ENCODE data around the gene EXOC4. TPM values are rescaled to one million over a fixed set of nuclear protein-coding genes. Genes with fewer than 3 reads are reported as not detected.

EXOC4 gene
- total RNA-seq, 3 donors from 2014 or later: 88.3 to 136 (median 99.6) TPM

- no peaks in the 10 kb centered on the region for H3K27me3 ChIP-seq
- H3K4me1 ChIP-seq: no peaks in the 10 kb centered on the region
- H3K9me3 ChIP-seq: no peaks in the 10 kb centered on the region
- no peaks in the 10 kb centered on the region for H3K36me3 ChIP-seq
- TF ChIP-seq POLR2A (IDR thresholded peaks at IDR 0.05) (no peak), POLR2AphosphoS5 (IDR thresholded peaks at IDR 0.05) (no peak), CTCF (IDR thresholded peaks at IDR 0.05) (no peak)
- no peak overlapping the region for H3K4me3 ChIP-seq
- no peak overlapping the region for H3K27ac ChIP-seq
- intact Hi-C loops (cut with DNase I; ENCODE audit: low total_unique reads): no loop called here
- DNase-seq (ENCODE audit: low spot score in 2 of 2): no peak
Measured at GRCh38 chr7:133576612-133577168, 323.8 kb downstream of the EXOC4 start.

- no peak for DNase-seq (ENCODE audit: low spot score in 2 of 2)
- Histone ChIP-seq H3K4me3 (no peak overlapping the region), H3K9me3 (no peaks in the 10 kb centered on the region), H3K27me3 (no peaks in the 10 kb centered on the region), H3K27ac (no peak overlapping the region), H3K36me3 (no peaks in the 10 kb centered on the region), H3K4me1 (no peaks in the 10 kb centered on the region)
- TF ChIP-seq POLR2A (IDR thresholded peaks at IDR 0.05): no peak
- TF ChIP-seq CTCF (IDR thresholded peaks at IDR 0.05): no peak
- TF ChIP-seq POLR2AphosphoS5 (IDR thresholded peaks at IDR 0.05): no peak
- intact Hi-C loops (cut with DNase I; ENCODE audit: low total_unique reads): no loop called here
Measured at GRCh38 chr7:133582766-133583523, 330.1 kb downstream of the EXOC4 start.

GRCh38 chr7:133583545-133584171 is 330.8 kb downstream of the EXOC4 start:
- H3K4me3 ChIP-seq: no peak overlapping the region
- H3K27me3 ChIP-seq: no peaks in the 10 kb centered on the region
- no peak for DNase-seq (ENCODE audit: low spot score in 2 of 2)
- H3K9me3 ChIP-seq: no peaks in the 10 kb centered on the region
- intact Hi-C loops (cut with DNase I; ENCODE audit: low total_unique reads): no loop called here
- no peak overlapping the region for H3K27ac ChIP-seq
- TF ChIP-seq POLR2A (IDR thresholded peaks at IDR 0.05) (no peak), POLR2AphosphoS5 (IDR thresholded peaks at IDR 0.05) (no peak), CTCF (IDR thresholded peaks at IDR 0.05) (no peak)
- H3K36me3 ChIP-seq: no peaks in the 10 kb centered on the region
- H3K4me1 ChIP-seq: no peaks in the 10 kb centered on the region

DNA sequence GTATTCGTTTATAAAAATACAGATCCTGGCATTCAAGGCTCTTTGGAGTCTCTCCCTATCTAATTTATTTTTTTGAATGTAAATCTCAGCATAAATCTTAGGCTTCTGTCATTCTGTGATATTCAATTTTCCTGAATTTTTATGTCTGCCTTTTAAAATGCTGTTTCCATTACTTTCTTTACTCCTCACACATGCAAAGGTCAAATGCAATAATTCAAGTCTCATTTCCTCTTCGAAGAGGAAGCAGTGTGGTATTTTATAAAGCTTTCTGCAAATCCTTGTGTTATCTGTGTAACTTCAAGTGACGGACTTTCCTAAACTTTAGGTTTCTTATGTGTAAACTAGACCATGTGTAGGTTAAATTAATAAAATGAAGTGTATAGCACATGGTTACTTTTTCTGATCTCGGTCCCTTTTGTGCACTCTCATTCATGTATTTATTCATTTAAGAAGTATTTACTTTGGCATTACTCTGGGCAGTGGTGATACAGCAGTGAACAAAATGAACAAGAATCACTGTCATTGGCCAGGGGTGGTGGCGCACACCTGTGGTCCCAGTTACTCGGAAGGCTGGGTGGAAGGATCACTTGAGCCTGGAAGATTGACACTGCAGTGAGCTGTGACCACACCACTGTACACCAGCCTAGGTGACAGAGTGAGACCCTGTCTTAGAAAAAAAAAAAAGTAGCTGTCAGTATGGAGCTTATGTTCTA is 332.2 kb downstream of the EXOC4 start:
- TF ChIP-seq POLR2AphosphoS5 (IDR thresholded peaks at IDR 0.05): no peak
- no peak for TF ChIP-seq CTCF (IDR thresholded peaks at IDR 0.05)
- TF ChIP-seq POLR2A (IDR thresholded peaks at IDR 0.05): no peak
- intact Hi-C loops (cut with DNase I; ENCODE audit: low total_unique reads): no loop called here
- Histone ChIP-seq H3K27me3 (no peaks in the 10 kb centered on the region), H3K27ac (no peak overlapping the region), H3K36me3 (no peaks in the 10 kb centered on the region), H3K4me3 (no peak overlapping the region), H3K4me1 (no peaks in the 10 kb centered on the region), H3K9me3 (no peaks in the 10 kb centered on the region)
- no peak for DNase-seq (ENCODE audit: low spot score in 2 of 2)
